Measurements from ENCODE around the gene FAM227A.

- TF ChIP-seq CTCF (IDR thresholded peaks at IDR 0.05; ENCODE audit: poor library complexity) (no peak), EZH2 (IDR thresholded peaks at IDR 0.05; ENCODE audit: borderline replicate concordance) (no peak)
Observed at GRCh38 chr22:38698407-38699094, 42.4 kb upstream of the FAM227A start.

Data from hepatocyte (in vitro differentiated cells).